Mucosa of descending colon (tissue), 3 donors: Measurements from ENCODE around the gene HEPN1. TPM values are rescaled to one million over a fixed set of nuclear protein-coding genes. Genes with fewer than 3 reads are reported as not detected.

Source experiments
- ATAC-seq: fragments of 200-7000 bp; cut with Tn5 transposase; one replicate; pipeline ENCODE4 v1.9.1; 2020; ENCODE audit warnings: mild to moderate bottlenecking, moderate library complexity
- DNase-seq, 3 donors: peaks; one replicate each; pipeline ENCODE4 v3.0.0-alpha.2; 2020
- H3K36me3 ChIP-seq: fragments of 200-600 bp; one replicate; pipeline ENCODE4 v1.8.0; 2021; ENCODE audit warnings: low read depth, mild to moderate bottlenecking
- H3K4me1 ChIP-seq: fragments of 200-600 bp; one replicate; pipeline ENCODE4 v1.8.0; 2021; ENCODE audit warnings: low read depth, mild to moderate bottlenecking
- H3K4me3 ChIP-seq: fragments of 200-600 bp; one replicate; pipeline ENCODE4 v1.8.0; 2021; ENCODE audit warnings: mild to moderate bottlenecking
- H3K9me3 ChIP-seq: fragments of 200-600 bp; one replicate; pipeline ENCODE4 v1.8.0; 2021; ENCODE audit warnings: mild to moderate bottlenecking
- CTCF ChIP-seq: fragments of 200-600 bp; IDR thresholded peaks from one replicate; pipeline ENCODE4 v1.8.0; 2022; ENCODE audit warnings: antibody characterized with exemption, mild to moderate bottlenecking
- intact Hi-C, 2 donors: fragments of 100-400 bp; cut with DNase I in 1 of 2; cut with micrococcal nuclease in 1 of 2; formaldehyde crosslinking; loops; one replicate each; pipeline versions ENCODE4 v1.11.0 to v1.11.1; 2022; cut with DNase I, micrococcal nuclease
- total RNA-seq, 3 donors: library from RNA; stranded (reverse); fragmentation: NEBNext Ultra II Directional in 2 of 3; extraction: Animal tissue kit (Norgen Biotek cat#: 25700) in 2 of 3; gene quantifications; one replicate each; pipeline versions ENCODE4 v1.2.1 to v1.2.4, GENCODE V29; 2021 to 2023
- donor health status: DM: no; HTN: no; CAD: no; lungs with moderate emphysema.
- donor health status: DM: no; HTN: no; CAD: no.
- donor health status: DM: no; HTN: yes; CAD: no.

The HEPN1 gene
- total RNA-seq, 3 donors from 2014 or later: not detected

GRCh38 chr11:124877631-124877909 lies 41.5 kb upstream of the HEPN1 start:
- peaks cover 3% of the 10 kb centered on the region for H3K4me1 ChIP-seq
- DNase-seq (no peak), ATAC-seq (no peak)
- intact Hi-C loops: no loop called here
- H3K9me3 ChIP-seq: no peaks in the 10 kb centered on the region
- TF ChIP-seq CTCF: no peak
- no peaks in the 10 kb centered on the region for H3K36me3 ChIP-seq
- no peak overlapping the region for H3K4me3 ChIP-seq

- Histone ChIP-seq H3K4me1 (peaks cover 3% of the 10 kb centered on the region), H3K36me3 (no peaks in the 10 kb centered on the region), H3K4me3 (no peak overlapping the region), H3K9me3 (no peaks in the 10 kb centered on the region)
- DNase-seq (no peak), ATAC-seq (no peak)
- TF ChIP-seq CTCF: no peak
- intact Hi-C loops: no loop called here
Observed at GRCh38 chr11:124877910-124878758, 40.9 kb upstream of the HEPN1 start.

- Histone ChIP-seq H3K36me3 (no peaks in the 10 kb centered on the region), H3K4me1 (peaks cover 3% of the 10 kb centered on the region), H3K4me3 (no peak overlapping the region), H3K9me3 (no peaks in the 10 kb centered on the region)
- DNase-seq: no peak
- no peak for TF ChIP-seq CTCF
- ATAC-seq: no peak
- intact Hi-C loops: no loop called here
Observed at GRCh38 chr11:124878759-124879492, 40.1 kb upstream of the HEPN1 start.

GRCh38 chr11:124879493-124880289 lies 39.4 kb upstream of the HEPN1 start:
- peaks cover 3% of the 10 kb centered on the region for H3K4me1 ChIP-seq
- ATAC-seq: no peak
- no peaks in the 10 kb centered on the region for H3K9me3 ChIP-seq
- no peak for DNase-seq
- H3K4me3 ChIP-seq: no peak overlapping the region
- intact Hi-C loops: no loop called here
- H3K36me3 ChIP-seq: no peaks in the 10 kb centered on the region
- TF ChIP-seq CTCF: no peak

- intact Hi-C loops: no loop called here
- ATAC-seq: no peak
- Histone ChIP-seq H3K9me3 (no peaks in the 10 kb centered on the region), H3K4me1 (peaks cover 3% of the 10 kb centered on the region), H3K4me3 (no peak overlapping the region), H3K36me3 (no peaks in the 10 kb centered on the region)
- DNase-seq: no peak
- no peak for TF ChIP-seq CTCF
Observed at GRCh38 chr11:124880290-124880611, 38.8 kb upstream of the HEPN1 start.
